ENCODE results near the gene TDRD12. TPM values are rescaled to one million over a fixed set of nuclear protein-coding genes. Genes with fewer than 3 reads are reported as not detected.

The TDRD12 gene
- total RNA-seq, 1 donor from 2014 or later = not detected

DNA sequence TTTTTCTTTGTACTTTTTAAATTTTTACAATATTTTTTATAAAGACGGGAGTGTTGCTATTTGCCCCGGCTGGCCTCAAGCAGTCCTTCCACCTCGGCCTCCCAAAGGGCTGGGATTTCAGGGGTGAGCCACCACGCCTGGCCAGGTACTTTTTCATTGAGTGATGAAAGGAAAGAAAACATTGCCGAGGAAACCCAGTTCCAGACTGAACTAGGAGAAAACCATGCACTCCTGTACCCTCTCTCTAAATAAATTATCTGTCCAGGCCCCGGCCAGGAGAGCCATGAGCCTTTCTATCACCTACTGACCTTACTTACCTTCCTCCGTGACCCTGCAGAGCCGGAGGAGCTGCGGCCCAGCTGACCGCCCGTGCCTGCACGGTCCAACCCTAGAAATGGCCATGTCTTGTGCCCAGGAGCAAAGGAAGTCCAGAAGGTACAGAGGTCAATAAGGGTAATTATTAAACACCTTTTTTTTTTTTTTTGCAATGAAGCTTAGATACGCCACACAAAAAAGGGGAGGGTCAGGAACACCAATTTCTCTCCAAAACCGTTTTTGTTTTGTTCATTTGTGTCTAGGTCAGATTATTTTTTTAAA lies 149.9 kb downstream of the TDRD12 start, which contains the start of gene SLC7A9:
SLC7A9 (minus strand) TSS at position 399 of the 597 bp plus-strand sequence. CDS start 1,233 bp downstream, outside the sequence.
- Mint-ChIP-seq H3K27me3 (ENCODE audit: unreplicated experiment) (no peaks in the 10 kb centered on the region), H3K36me3 (ENCODE audit: unreplicated experiment) (no peaks in the 10 kb centered on the region), H3K4me1 (ENCODE audit: low read depth, unreplicated experiment) (peaks cover 3% of the 10 kb centered on the region), H3K4me3 (ENCODE audit: unreplicated experiment) (no peak within 1 kb of the TSS), H3K27ac (ENCODE audit: unreplicated experiment) (no peak within 1 kb of the TSS), H3K9me3 (ENCODE audit: unreplicated experiment) (peaks cover 1% of the 10 kb centered on the region)
- TF ChIP-seq CTCF (IDR thresholded peaks at IDR 0.05; ENCODE audit: partially characterized antibody, unreplicated experiment) = no peak
- no peak for DNase-seq

GRCh38 chr19:32869966-32870573 lies 150.5 kb downstream of the TDRD12 start:
- TF ChIP-seq CTCF (IDR thresholded peaks at IDR 0.05; ENCODE audit: partially characterized antibody, unreplicated experiment) = no peak
- Mint-ChIP-seq H3K4me1 (ENCODE audit: low read depth, unreplicated experiment) (peaks cover 3% of the 10 kb centered on the region), H3K9me3 (ENCODE audit: unreplicated experiment) (peaks cover 1% of the 10 kb centered on the region), H3K27ac (ENCODE audit: unreplicated experiment) (no peak overlapping the region), H3K4me3 (ENCODE audit: unreplicated experiment) (no peak overlapping the region), H3K36me3 (ENCODE audit: unreplicated experiment) (no peaks in the 10 kb centered on the region), H3K27me3 (ENCODE audit: unreplicated experiment) (no peaks in the 10 kb centered on the region)
- no peak for DNase-seq

- DNase-seq = no peak
- H3K27ac Mint-ChIP-seq (ENCODE audit: unreplicated experiment) = no peak overlapping the region
- peaks cover 4% of the 10 kb centered on the region for H3K4me1 Mint-ChIP-seq (ENCODE audit: low read depth, unreplicated experiment)
- no peaks in the 10 kb centered on the region for H3K27me3 Mint-ChIP-seq (ENCODE audit: unreplicated experiment)
- TF ChIP-seq CTCF (IDR thresholded peaks at IDR 0.05; ENCODE audit: partially characterized antibody, unreplicated experiment) = no peak
- H3K36me3 Mint-ChIP-seq (ENCODE audit: unreplicated experiment) = no peaks in the 10 kb centered on the region
- no peak overlapping the region for H3K4me3 Mint-ChIP-seq (ENCODE audit: unreplicated experiment)
- H3K9me3 Mint-ChIP-seq (ENCODE audit: unreplicated experiment) = no peaks in the 10 kb centered on the region
Observed at GRCh38 chr19:32870981-32871451, 151.4 kb downstream of the TDRD12 start.

- TF ChIP-seq CTCF (IDR thresholded peaks at IDR 0.05; ENCODE audit: partially characterized antibody, unreplicated experiment) = no peak
- no peak for DNase-seq
- Mint-ChIP-seq H3K9me3 (ENCODE audit: unreplicated experiment) (no peaks in the 10 kb centered on the region), H3K27me3 (ENCODE audit: unreplicated experiment) (peaks cover 2% of the 10 kb centered on the region), H3K4me3 (ENCODE audit: unreplicated experiment) (no peak overlapping the region), H3K4me1 (ENCODE audit: low read depth, unreplicated experiment) (peaks cover 1% of the 10 kb centered on the region), H3K36me3 (ENCODE audit: unreplicated experiment) (no peaks in the 10 kb centered on the region), H3K27ac (ENCODE audit: unreplicated experiment) (no peak overlapping the region)
Observed at GRCh38 chr19:32872391-32872790, 152.8 kb downstream of the TDRD12 start.
